GM10248 (cell line): ENCODE measurements around the gene WEE1.
"Not testable (repeated sequence)": the region's sequence is repeated elsewhere in the genome, so short reads cannot be mapped to it uniquely, and the experiment has no call there.

Source experiments
- CTCF ChIA-PET: fragments of 300-600 bp; sonication (Branson Sonifier 250); formaldehyde crosslinking; extraction: SDS; loops from one replicate; lab custom pipeline; 2021; ENCODE audit warnings: antibody characterized with exemption; lab: Yijun Ruan, JAX
- POLR2A ChIA-PET: fragments of 350-650 bp; sonication (Branson Sonifier 250); formaldehyde crosslinking; extraction: SDS; loops from one replicate; lab custom pipeline; 2020; ENCODE audit warnings: antibody characterized with exemption; lab: Yijun Ruan, JAX
- DNase-seq: peaks from one replicate; pipeline ENCODE4 v3.0.0; 2012; ENCODE audit errors: extremely low spot score
- CTCF ChIP-seq: IDR thresholded peaks from 2 replicates; pipeline ENCODE4 v1.5.1; 2012; ENCODE audit warnings: mild to moderate bottlenecking, low read depth; ENCODE audit errors: extremely low read depth, missing control alignments, control extremely low read depth

Gene WEE1

GRCh38 chr11:9538548-9538947 is 34.9 kb upstream of the WEE1 start:
- ChIA-PET CTCF (interaction anchor here (0.9 to 2.1 kb wide), 8 partner anchors 8 to 209 kb away, joined by 3 to 10 read pairs (median 3); no protein-coding TSS in a partner anchor), POLR2A (no interaction called here)
- DNase-seq, result no peak
- TF ChIP-seq CTCF, result no peak

- POLR2A ChIA-PET, DNase-seq: not testable (repeated sequence)
- CTCF ChIA-PET, result interaction anchor here (1.6 to 2.7 kb wide), 3 partner anchors 10 to 424 kb away, joined by 4 to 13 read pairs (median 4); no protein-coding TSS in a partner anchor
Observed at GRCh38 chr11:9549216-9549615, 24.3 kb upstream of the WEE1 start.

- DNase-seq, result no peak
- POLR2A ChIA-PET, result no interaction called here
- CTCF ChIA-PET, result interaction anchor here (0.7 to 1.6 kb wide), 2 partner anchors 15 to 16 kb away, joined by 3 to 10 read pairs; no protein-coding TSS in a partner anchor
- no peak for TF ChIP-seq CTCF
Observed at GRCh38 chr11:9550191-9550628, 23.3 kb upstream of the WEE1 start.

GRCh38 chr11:9561279-9561982 is 12.0 kb upstream of the WEE1 start:
- DNase-seq, result no peak
- no peak for TF ChIP-seq CTCF
- ChIA-PET POLR2A (no interaction called here), CTCF (interaction anchor here (8.1 kb wide), 1 partner anchor 27 kb away, joined by 54 read pairs; no protein-coding TSS in a partner anchor)

GRCh38 chr11:9562716-9563115 is 10.8 kb upstream of the WEE1 start:
- DNase-seq, result no peak
- ChIA-PET CTCF (interaction anchor here (0.7 to 8.1 kb wide), 2 partner anchors 13 to 28 kb away, joined by 3 to 54 read pairs; no protein-coding TSS in a partner anchor), POLR2A (no interaction called here)
- no peak for TF ChIP-seq CTCF

- CTCF ChIA-PET, result interaction anchor here (0.7 to 8.1 kb wide), 3 partner anchors 12 to 50 kb away, joined by 3 to 54 read pairs (median 3); no protein-coding TSS in a partner anchor
- no peak for TF ChIP-seq CTCF
- POLR2A ChIA-PET, result no interaction called here
- DNase-seq, result no peak
Observed at GRCh38 chr11:9563196-9563730, 10.2 kb upstream of the WEE1 start.
